SK-N-SH treated with all-trans-retinoic acid at 6 μM for 48 hours (cell line): Measurements from ENCODE around the gene TRMT13.

Source experiments
- ATAC-seq: fragments of 200-7000 bp; cut with Tn5 transposase; 3 replicates; pipeline ENCODE4 v1.9.1; 2020; ENCODE audit warnings: mild to moderate bottlenecking, moderate library complexity
- ARNTL ChIP-seq: fragments of 450-650 bp; formaldehyde crosslinking; IDR thresholded peaks from 2 replicates; pipeline ENCODE4 v1.5.0; 2020; ENCODE audit warnings: low read depth, mild to moderate bottlenecking, moderate library complexity, borderline replicate concordance
- CREB5 ChIP-seq: fragments of 250-450 bp; sonication (Bioruptor Pico); IDR thresholded peaks from 2 replicates; pipeline ENCODE4 v1.5.1; 2020; ENCODE audit warnings: low read depth, mild to moderate bottlenecking, moderate library complexity
- CSDC2 ChIP-seq: fragments of 250-450 bp; sonication (Bioruptor Pico); IDR thresholded peaks from 2 replicates; pipeline ENCODE4 v1.5.0; 2020; ENCODE audit warnings: mild to moderate bottlenecking, moderate library complexity
- ESRRG ChIP-seq: fragments of 250-450 bp; sonication (Bioruptor Pico); IDR thresholded peaks from 2 replicates; pipeline ENCODE4 v1.6.1; 2021; ENCODE audit warnings: mild to moderate bottlenecking
- GLIS3 ChIP-seq: fragments of 250-450 bp; sonication (Bioruptor Pico); IDR thresholded peaks from 2 replicates; pipeline ENCODE4 v1.5.0; 2020; ENCODE audit warnings: mild to moderate bottlenecking, moderate library complexity
- OSR1 ChIP-seq: fragments of 250-450 bp; sonication (Bioruptor Pico); IDR thresholded peaks from 2 replicates; pipeline ENCODE4 v1.8.0; 2022; ENCODE audit warnings: moderate library complexity, mild to moderate bottlenecking, inconsistent platforms
- PPARA ChIP-seq: fragments of 250-450 bp; sonication (Bioruptor Pico); IDR thresholded peaks from 2 replicates; pipeline ENCODE4 v1.5.0; 2020; ENCODE audit warnings: mild to moderate bottlenecking, borderline replicate concordance
- RARB ChIP-seq: fragments of 250-450 bp; sonication (Bioruptor Pico); IDR thresholded peaks from 2 replicates; pipeline ENCODE4 v1.8.0; 2021; ENCODE audit warnings: mild to moderate bottlenecking, moderate library complexity
- SNAI2 ChIP-seq: fragments of 250-450 bp; sonication (Bioruptor Pico); IDR thresholded peaks from 2 replicates; pipeline ENCODE4 v1.5.0; 2020; ENCODE audit warnings: mild to moderate bottlenecking, moderate library complexity
- TCF4 ChIP-seq: fragments of 250-450 bp; sonication (Bioruptor Pico); IDR thresholded peaks from 2 replicates; pipeline ENCODE4 v1.8.0; 2021; ENCODE audit warnings: mild to moderate bottlenecking, moderate library complexity, borderline replicate concordance
- TOX ChIP-seq: fragments of 250-450 bp; sonication (Bioruptor Pico); IDR thresholded peaks from 2 replicates; pipeline ENCODE4 v1.8.0; 2021; ENCODE audit warnings: mild to moderate bottlenecking, moderate library complexity, borderline replicate concordance
- TSHZ2 ChIP-seq: fragments of 250-450 bp; sonication (Bioruptor Pico); IDR thresholded peaks from 2 replicates; pipeline ENCODE4 v1.5.0; 2020; ENCODE audit warnings: mild to moderate bottlenecking, moderate library complexity
- ZC3H10 ChIP-seq: fragments of 250-450 bp; sonication (Bioruptor Pico); IDR thresholded peaks from 2 replicates; pipeline ENCODE4 v1.5.1; 2021; ENCODE audit warnings: mild to moderate bottlenecking, moderate library complexity
- ZFP3 ChIP-seq: fragments of 250-450 bp; sonication (Bioruptor Pico); IDR thresholded peaks from 2 replicates; pipeline ENCODE4 v1.5.0; 2020; ENCODE audit warnings: mild to moderate bottlenecking, moderate library complexity
- ZFP30 ChIP-seq: fragments of 450-650 bp; formaldehyde crosslinking; IDR thresholded peaks from 2 replicates; pipeline ENCODE4 v1.5.0; 2022; ENCODE audit warnings: mild to moderate bottlenecking, moderate library complexity
- ZNF565 ChIP-seq: fragments of 450-650 bp; formaldehyde crosslinking; conservative IDR thresholded peaks from 2 replicates; pipeline ENCODE4 v1.5.0; 2020; ENCODE audit warnings: low read depth, mild to moderate bottlenecking, moderate library complexity
- ZNF70 ChIP-seq: fragments of 450-650 bp; formaldehyde crosslinking; IDR thresholded peaks from 2 replicates; pipeline ENCODE4 v1.5.0; 2020; ENCODE audit warnings: mild to moderate bottlenecking, moderate library complexity
- ZNF8 ChIP-seq: fragments of 450-650 bp; formaldehyde crosslinking; IDR thresholded peaks from 2 replicates; pipeline ENCODE4 v1.5.0; 2020; ENCODE audit warnings: mild to moderate bottlenecking, moderate library complexity
- TF ChIP-seq, protein P1 (sequence below): fragments of 250-450 bp; sonication (Bioruptor Pico); IDR thresholded peaks from 2 replicates; pipeline ENCODE4 v1.5.1; 2021; ENCODE audit warnings: mild to moderate bottlenecking, moderate library complexity
- TF ChIP-seq, protein P2 (sequence below): fragments of 250-450 bp; sonication (Bioruptor Pico); IDR thresholded peaks from 2 replicates; pipeline ENCODE4 v1.8.0; 2021; ENCODE audit warnings: low read depth, mild to moderate bottlenecking, moderate library complexity, borderline replicate concordance
- TF ChIP-seq, protein P3 (sequence below): fragments of 250-450 bp; sonication (Bioruptor Pico); IDR thresholded peaks from 2 replicates; pipeline ENCODE4 v1.8.0; 2020; ENCODE audit warnings: mild to moderate bottlenecking, moderate library complexity, borderline replicate concordance

TRMT13 gene

GRCh38 chr1:100152271-100152670 lies 19.3 kb downstream of the TRMT13 start:
- TF ChIP-seq PPARA (CRISPR knock-in tag) (no peak), TCF4 (CRISPR knock-in tag) (no peak), ARNTL (CRISPR knock-in tag) (no peak), ZFP30 (no peak), OSR1 (CRISPR knock-in tag) (no peak), ZNF70 (CRISPR knock-in tag) (no peak)
- TF ChIP-seq, protein P1, sequence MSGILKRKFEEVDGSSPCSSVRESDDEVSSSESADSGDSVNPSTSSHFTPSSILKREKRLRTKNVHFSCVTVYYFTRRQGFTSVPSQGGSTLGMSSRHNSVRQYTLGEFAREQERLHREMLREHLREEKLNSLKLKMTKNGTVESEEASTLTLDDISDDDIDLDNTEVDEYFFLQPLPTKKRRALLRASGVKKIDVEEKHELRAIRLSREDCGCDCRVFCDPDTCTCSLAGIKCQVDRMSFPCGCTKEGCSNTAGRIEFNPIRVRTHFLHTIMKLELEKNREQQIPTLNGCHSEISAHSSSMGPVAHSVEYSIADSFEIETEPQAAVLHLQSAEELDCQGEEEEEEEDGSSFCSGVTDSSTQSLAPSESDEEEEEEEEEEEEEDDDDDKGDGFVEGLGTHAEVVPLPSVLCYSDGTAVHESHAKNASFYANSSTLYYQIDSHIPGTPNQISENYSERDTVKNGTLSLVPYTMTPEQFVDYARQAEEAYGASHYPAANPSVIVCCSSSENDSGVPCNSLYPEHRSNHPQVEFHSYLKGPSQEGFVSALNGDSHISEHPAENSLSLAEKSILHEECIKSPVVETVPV (CRISPR knock-in tag): no peak
- TF ChIP-seq, protein P2, sequence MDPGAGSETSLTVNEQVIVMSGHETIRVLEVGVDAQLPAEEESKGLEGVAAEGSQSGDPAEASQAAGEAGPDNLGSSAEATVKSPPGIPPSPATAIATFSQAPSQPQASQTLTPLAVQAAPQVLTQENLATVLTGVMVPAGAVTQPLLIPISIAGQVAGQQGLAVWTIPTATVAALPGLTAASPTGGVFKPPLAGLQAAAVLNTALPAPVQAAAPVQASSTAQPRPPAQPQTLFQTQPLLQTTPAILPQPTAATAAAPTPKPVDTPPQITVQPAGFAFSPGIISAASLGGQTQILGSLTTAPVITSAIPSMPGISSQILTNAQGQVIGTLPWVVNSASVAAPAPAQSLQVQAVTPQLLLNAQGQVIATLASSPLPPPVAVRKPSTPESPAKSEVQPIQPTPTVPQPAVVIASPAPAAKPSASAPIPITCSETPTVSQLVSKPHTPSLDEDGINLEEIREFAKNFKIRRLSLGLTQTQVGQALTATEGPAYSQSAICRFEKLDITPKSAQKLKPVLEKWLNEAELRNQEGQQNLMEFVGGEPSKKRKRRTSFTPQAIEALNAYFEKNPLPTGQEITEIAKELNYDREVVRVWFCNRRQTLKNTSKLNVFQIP (CRISPR knock-in tag): no peak
- ATAC-seq: no peak

DNA sequence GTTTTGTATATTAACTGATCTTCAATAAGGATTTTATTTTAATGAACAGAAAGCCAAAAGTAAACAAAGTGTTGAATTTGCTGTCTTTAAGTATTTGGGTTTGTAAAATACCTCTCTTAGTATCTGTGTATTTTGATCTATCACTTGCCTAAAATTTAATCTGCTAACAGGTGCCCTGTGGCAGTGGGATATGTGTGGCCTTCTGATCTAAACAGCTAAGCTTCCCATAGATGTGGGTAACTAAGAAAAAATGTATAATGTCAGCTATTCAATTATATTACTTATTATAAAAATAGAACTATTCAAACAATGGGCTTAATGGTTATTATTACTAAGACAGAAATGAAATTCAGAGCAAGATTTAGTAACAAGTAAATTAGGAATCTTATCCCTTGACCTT lies 29.9 kb downstream of the TRMT13 start:
- no peak for ATAC-seq
- TF ChIP-seq, protein P3, sequence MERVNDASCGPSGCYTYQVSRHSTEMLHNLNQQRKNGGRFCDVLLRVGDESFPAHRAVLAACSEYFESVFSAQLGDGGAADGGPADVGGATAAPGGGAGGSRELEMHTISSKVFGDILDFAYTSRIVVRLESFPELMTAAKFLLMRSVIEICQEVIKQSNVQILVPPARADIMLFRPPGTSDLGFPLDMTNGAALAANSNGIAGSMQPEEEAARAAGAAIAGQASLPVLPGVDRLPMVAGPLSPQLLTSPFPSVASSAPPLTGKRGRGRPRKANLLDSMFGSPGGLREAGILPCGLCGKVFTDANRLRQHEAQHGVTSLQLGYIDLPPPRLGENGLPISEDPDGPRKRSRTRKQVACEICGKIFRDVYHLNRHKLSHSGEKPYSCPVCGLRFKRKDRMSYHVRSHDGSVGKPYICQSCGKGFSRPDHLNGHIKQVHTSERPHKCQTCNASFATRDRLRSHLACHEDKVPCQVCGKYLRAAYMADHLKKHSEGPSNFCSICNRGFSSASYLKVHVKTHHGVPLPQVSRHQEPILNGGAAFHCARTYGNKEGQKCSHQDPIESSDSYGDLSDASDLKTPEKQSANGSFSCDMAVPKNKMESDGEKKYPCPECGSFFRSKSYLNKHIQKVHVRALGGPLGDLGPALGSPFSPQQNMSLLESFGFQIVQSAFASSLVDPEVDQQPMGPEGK: no peak
- no peak for TF ChIP-seq ZFP30
- no peak for TF ChIP-seq ZFP3 (CRISPR knock-in tag)
- TF ChIP-seq PPARA (CRISPR knock-in tag): no peak
- TF ChIP-seq ZC3H10 (CRISPR knock-in tag): no peak
- TF ChIP-seq OSR1 (CRISPR knock-in tag): no peak
- TF ChIP-seq TSHZ2 (CRISPR knock-in tag): no peak
- no peak for TF ChIP-seq CSDC2
- TF ChIP-seq ZNF70 (CRISPR knock-in tag): no peak
- TF ChIP-seq TCF4 (CRISPR knock-in tag): no peak
- no peak for TF ChIP-seq RARB (CRISPR knock-in tag)
- no peak for TF ChIP-seq ZNF8
- TF ChIP-seq ZNF565 (CRISPR knock-in tag): no peak
- TF ChIP-seq, protein P2 (CRISPR knock-in tag): no peak
- no peak for TF ChIP-seq GLIS3

- ATAC-seq: peak; percentile 26; the same call in 2 of the 3 replicates
- TF ChIP-seq SNAI2 (CRISPR knock-in tag) (no peak), CREB5 (no peak), TCF4 (CRISPR knock-in tag) (no peak), ZC3H10 (CRISPR knock-in tag) (no peak), CSDC2 (no peak), ESRRG (CRISPR knock-in tag) (no peak), ARNTL (CRISPR knock-in tag) (no peak), RARB (CRISPR knock-in tag) (no peak), TOX (CRISPR knock-in tag) (no peak), TSHZ2 (CRISPR knock-in tag) (no peak), GLIS3 (no peak), ZFP3 (CRISPR knock-in tag) (no peak), ZNF8 (no peak)
- TF ChIP-seq, protein P3: no peak
Measured at GRCh38 chr1:100164216-100164615, 31.3 kb downstream of the TRMT13 start.
